ENCODE results near the gene GALNT17.

GALNT17 gene

DNA sequence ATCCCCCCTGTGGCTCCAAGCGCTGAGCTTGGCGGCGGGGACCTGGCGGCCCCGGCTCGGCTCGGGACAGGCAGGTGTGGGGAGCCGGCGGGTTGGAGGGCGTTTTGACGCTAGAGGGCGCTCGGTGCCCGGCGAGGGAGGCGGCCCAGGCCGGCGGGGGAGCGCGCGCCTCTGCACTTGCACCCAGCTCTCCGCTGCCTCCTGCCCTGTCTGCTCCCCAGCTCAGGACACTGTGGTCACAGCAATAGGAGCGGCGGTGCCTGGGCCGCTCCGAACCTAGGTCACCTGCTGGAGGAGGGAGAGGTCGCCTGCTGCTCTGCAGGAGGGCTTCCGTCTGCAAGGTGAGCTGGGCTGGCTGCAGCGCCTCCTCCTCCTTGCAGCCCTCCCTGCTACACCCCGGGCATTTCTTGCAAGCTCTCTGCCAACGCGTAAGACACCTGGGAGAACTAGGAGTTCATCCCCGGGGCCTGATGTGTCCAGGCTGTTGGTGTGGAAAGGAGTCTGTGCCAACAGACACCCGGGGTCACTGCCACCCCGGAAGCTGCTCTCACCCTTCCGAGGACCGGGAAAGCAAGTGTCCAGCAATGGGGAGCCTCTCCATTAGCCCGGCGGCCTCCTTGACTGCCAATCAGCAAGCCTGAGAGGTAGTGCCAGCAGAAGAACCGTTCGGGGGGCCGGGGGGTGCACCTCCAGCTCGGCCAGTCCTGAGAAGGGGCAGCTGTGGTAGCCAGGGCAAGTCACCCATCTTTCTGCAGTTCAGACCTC lies 620.4 kb downstream of the GALNT17 start:
- DNase-seq (no peak), ATAC-seq (replicated peaks) (no peak)
- H3K4me1 Mint-ChIP-seq (ENCODE audit: low read depth in 2 of 2) = no peaks in the 10 kb centered on the region
- no peak overlapping the region for H3K4me3 Mint-ChIP-seq
- H3K36me3 Mint-ChIP-seq (ENCODE audit: insufficient read depth) = no peaks in the 10 kb centered on the region
- H3K27me3 Mint-ChIP-seq = peaks cover 0 to 11% of the 10 kb centered on the region in 2 donors
- H3K27ac Mint-ChIP-seq = no peak overlapping the region
- H3K9me3 Mint-ChIP-seq = peaks cover 3 to 8% of the 10 kb centered on the region in 2 donors

DNA sequence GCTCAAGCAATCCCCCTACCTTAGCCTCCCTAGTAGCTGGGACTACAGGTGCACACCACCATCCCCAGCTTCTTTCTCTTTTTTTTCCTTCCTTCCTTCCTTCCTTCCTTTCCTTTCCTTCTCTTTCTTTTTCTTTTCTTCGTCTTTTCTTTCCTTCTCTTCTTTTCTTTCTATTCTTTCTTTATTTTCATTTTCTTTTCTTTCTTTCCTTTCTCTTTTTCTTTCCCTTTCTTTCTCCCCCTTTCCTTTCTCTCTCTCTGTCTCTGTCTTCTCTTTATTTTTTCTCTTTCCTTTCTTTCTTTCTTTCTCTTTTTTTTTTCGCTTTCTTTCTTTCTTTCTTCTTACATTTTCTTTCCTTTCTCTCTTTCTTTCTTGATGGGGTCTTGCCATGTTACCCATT lies 621.3 kb downstream of the GALNT17 start:
- Mint-ChIP-seq H3K4me3 (no peak overlapping the region), H3K9me3 (peaks cover 3 to 8% of the 10 kb centered on the region in 2 donors), H3K4me1 (ENCODE audit: low read depth in 2 of 2) (no peaks in the 10 kb centered on the region), H3K27me3 (peaks cover 0 to 11% of the 10 kb centered on the region in 2 donors), H3K36me3 (ENCODE audit: insufficient read depth) (no peaks in the 10 kb centered on the region), H3K27ac (no peak overlapping the region)
- DNase-seq = no peak
- ATAC-seq (replicated peaks) = no peak

GRCh38 chr7:71753956-71754664 lies 622.2 kb downstream of the GALNT17 start:
- H3K4me3 Mint-ChIP-seq = no peak overlapping the region
- no peak for DNase-seq
- ATAC-seq (replicated peaks) = no peak
- peaks cover 0 to 11% of the 10 kb centered on the region in 2 donors for H3K27me3 Mint-ChIP-seq
- no peaks in the 10 kb centered on the region for H3K36me3 Mint-ChIP-seq (ENCODE audit: insufficient read depth)
- peaks cover 1 to 4% of the 10 kb centered on the region in 2 donors for H3K9me3 Mint-ChIP-seq
- H3K27ac Mint-ChIP-seq = no peak overlapping the region
- no peaks in the 10 kb centered on the region for H3K4me1 Mint-ChIP-seq (ENCODE audit: low read depth in 2 of 2)

DNA sequence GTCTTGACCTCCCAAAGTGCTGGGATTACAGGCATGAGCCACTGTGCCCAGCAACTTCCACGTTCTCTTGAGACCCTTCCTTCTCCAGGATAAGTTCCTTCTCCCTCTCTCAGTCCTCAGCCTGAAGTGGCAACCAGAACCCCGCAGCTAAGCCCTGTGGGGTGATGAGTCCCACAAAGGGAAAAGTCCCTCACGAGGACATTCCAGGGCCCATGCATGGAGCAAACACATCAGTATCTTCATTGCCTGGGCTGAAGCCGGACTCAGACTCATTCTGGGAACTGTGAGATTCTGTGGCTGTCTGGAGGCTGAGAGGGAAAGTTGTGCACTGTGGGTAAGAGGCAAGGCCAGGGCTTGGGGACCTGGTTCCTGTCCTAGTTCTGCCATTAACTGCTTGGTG lies 622.9 kb downstream of the GALNT17 start:
- DNase-seq (no peak), ATAC-seq (replicated peaks) (no peak)
- Mint-ChIP-seq H3K27me3 (peaks cover 0 to 11% of the 10 kb centered on the region in 2 donors), H3K4me3 (no peak overlapping the region), H3K27ac (no peak overlapping the region), H3K9me3 (peaks cover 1 to 2% of the 10 kb centered on the region in 2 donors), H3K36me3 (ENCODE audit: insufficient read depth) (no peaks in the 10 kb centered on the region), H3K4me1 (ENCODE audit: low read depth in 2 of 2) (no peaks in the 10 kb centered on the region)

- peaks cover 5 to 26% of the 10 kb centered on the region in 2 donors for H3K9me3 Mint-ChIP-seq
- H3K27ac Mint-ChIP-seq = no peak overlapping the region
- no peaks in the 10 kb centered on the region for H3K36me3 Mint-ChIP-seq (ENCODE audit: insufficient read depth)
- H3K4me3 Mint-ChIP-seq = no peak overlapping the region
- ATAC-seq (replicated peaks) (no peak), DNase-seq (no peak)
- no peaks in the 10 kb centered on the region for H3K27me3 Mint-ChIP-seq
- no peaks in the 10 kb centered on the region for H3K4me1 Mint-ChIP-seq (ENCODE audit: low read depth in 2 of 2)
Measured at GRCh38 chr7:71761336-71761735, 629.4 kb downstream of the GALNT17 start.

All from effector memory CD8-positive, alpha-beta T cell (primary cell).